ENCODE results near the gene PPP1R17. TPM values are rescaled to one million over a fixed set of nuclear protein-coding genes. Genes with fewer than 3 reads are reported as not detected.

Gene PPP1R17
- total and polyA plus RNA-seq, 2 donors (not counting 3 experiments of a cell fraction or from before 2014, with no cell fraction given): not detected

- dilution Hi-C loops (cut with MboI; ENCODE audit: extremely low pct_ligation_motif_present, low sequenced_read_pairs): no loop called here
- Histone ChIP-seq H3K36me3 (ENCODE audit: control insufficient read depth in 2 of 2, extremely low read depth in 1 of 2, insufficient read depth in 2 of 2, low read length in 2 of 2) (no peaks in the 10 kb centered on the region), H3K9me3 (replicated peaks; ENCODE audit: control insufficient read depth, insufficient read depth, low read length) (no peaks in the 10 kb centered on the region), H4K20me1 (replicated peaks; ENCODE audit: control insufficient read depth, extremely low read depth, insufficient read depth, low read length) (no peaks in the 10 kb centered on the region), H3K9me1 (replicated peaks; ENCODE audit: control insufficient read depth, extremely low read depth, insufficient read depth, low read length) (no peaks in the 10 kb centered on the region), H3K4me1 (ENCODE audit: control insufficient read depth, extremely low read depth, insufficient read depth, low read length) (no peaks in the 10 kb centered on the region), H3K9ac (replicated peaks; ENCODE audit: extremely low read depth, insufficient read depth, low read length) (no peak overlapping the region), H3K27me3 (ENCODE audit: control insufficient read depth in 2 of 2, insufficient read depth in 2 of 2, low read length in 2 of 2) (no peaks in the 10 kb centered on the region), H3K4me3 (replicated peaks in 1 of 3; ENCODE audit: insufficient read depth in 1 of 3, low read depth in 1 of 3, low read length in 3 of 3) (no peak overlapping the region), H3K79me2 (ENCODE audit: control insufficient read depth, insufficient read depth, low read length) (no peaks in the 10 kb centered on the region), H3K27ac (ENCODE audit: insufficient read depth, low read depth, low read length) (no peak overlapping the region), H2AFZ (ENCODE audit: low read depth, low read length) (no peak overlapping the region), H3K4me2 (ENCODE audit: insufficient read depth, low read length) (no peak overlapping the region)
- POLR2A ChIA-PET: no interaction called here
- TF ChIP-seq EZH2 (IDR thresholded peaks at IDR 0.05; ENCODE audit: borderline replicate concordance, low read depth, low read length, severe bottlenecking) (no peak), MYC (IDR thresholded peaks at IDR 0.05; ENCODE audit: low read depth, low read length) (no peak)
- DNase-seq (ENCODE audit: low read depth, low spot score): no peak
- BruUV-seq (replicated peaks): no TSS peak
- CTCF ChIA-PET: no interaction called here
- FAIRE-seq: no peak
- intact Hi-C loops (cut with micrococcal nuclease): no loop called here
These were observed 17.6 kb upstream of the PPP1R17 start for GRCh38 chr7:31669461-31669860.

DNA sequence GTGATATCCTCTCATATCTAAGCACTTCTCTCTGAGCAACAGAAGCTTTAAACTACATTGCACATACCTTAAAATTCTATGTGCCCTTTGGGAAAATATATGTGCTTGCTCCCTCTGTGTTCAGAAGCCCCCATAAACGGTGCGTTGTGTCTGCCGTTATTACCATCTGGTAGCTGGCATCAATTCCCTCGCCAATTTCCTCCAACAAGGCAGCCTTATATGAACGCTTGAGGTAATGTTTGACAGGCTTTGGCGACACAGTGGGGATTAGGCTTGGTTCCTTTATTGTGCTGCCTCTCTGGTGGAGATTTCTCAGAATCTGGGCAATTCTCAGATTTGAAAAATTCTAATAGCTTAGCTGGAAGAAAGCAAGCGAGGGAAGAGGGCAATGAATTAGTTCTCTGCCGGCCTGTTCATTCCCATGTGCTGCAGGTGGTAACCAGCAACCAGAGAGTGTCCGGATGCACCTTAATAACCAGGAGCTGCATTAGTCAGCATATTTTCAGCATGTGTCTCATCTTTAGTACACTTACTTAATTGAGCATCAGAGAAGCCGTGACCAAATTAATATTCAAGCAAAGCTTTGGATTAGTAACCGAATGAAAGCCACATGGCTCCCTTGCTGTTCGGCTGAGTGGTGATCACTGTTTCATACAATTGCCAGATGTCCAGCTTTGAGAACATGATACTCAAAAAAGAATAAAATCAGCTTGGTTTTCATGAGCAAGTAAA is 7.3 kb upstream of the PPP1R17 start:
- CTCF ChIA-PET: no interaction called here
- Histone ChIP-seq H3K9me3 (replicated peaks; ENCODE audit: control insufficient read depth, insufficient read depth, low read length) (no peaks in the 10 kb centered on the region), H3K9me1 (replicated peaks; ENCODE audit: control insufficient read depth, extremely low read depth, insufficient read depth, low read length) (no peaks in the 10 kb centered on the region), H2AFZ (ENCODE audit: low read depth, low read length) (no peak overlapping the region), H3K9ac (replicated peaks; ENCODE audit: extremely low read depth, insufficient read depth, low read length) (no peak overlapping the region), H3K4me1 (ENCODE audit: control insufficient read depth, extremely low read depth, insufficient read depth, low read length) (no peaks in the 10 kb centered on the region), H3K4me2 (ENCODE audit: insufficient read depth, low read length) (no peak overlapping the region), H3K79me2 (ENCODE audit: control insufficient read depth, insufficient read depth, low read length) (no peaks in the 10 kb centered on the region), H3K4me3 (replicated peaks in 1 of 3; ENCODE audit: insufficient read depth in 1 of 3, low read depth in 1 of 3, low read length in 3 of 3) (no peak overlapping the region), H4K20me1 (replicated peaks; ENCODE audit: control insufficient read depth, extremely low read depth, insufficient read depth, low read length) (no peaks in the 10 kb centered on the region), H3K36me3 (ENCODE audit: control insufficient read depth in 2 of 2, extremely low read depth in 1 of 2, insufficient read depth in 2 of 2, low read length in 2 of 2) (no peaks in the 10 kb centered on the region), H3K27me3 (ENCODE audit: control insufficient read depth in 2 of 2, insufficient read depth in 2 of 2, low read length in 2 of 2) (no peaks in the 10 kb centered on the region), H3K27ac (ENCODE audit: insufficient read depth, low read depth, low read length) (no peak overlapping the region)
- no TSS peak for BruUV-seq (replicated peaks)
- DNase-seq (ENCODE audit: low read depth, low spot score): no peak
- dilution Hi-C loops (cut with MboI; ENCODE audit: extremely low pct_ligation_motif_present, low sequenced_read_pairs) (no loop called here), intact Hi-C loops (cut with micrococcal nuclease) (no loop called here)
- FAIRE-seq: no peak
- POLR2A ChIA-PET: no interaction called here
- no peak for TF ChIP-seq POLR2AphosphoS5 (IDR thresholded peaks at IDR 0.05; ENCODE audit: insufficient read depth, low read depth, low read length)
- TF ChIP-seq EZH2 (IDR thresholded peaks at IDR 0.05; ENCODE audit: borderline replicate concordance, low read depth, low read length, severe bottlenecking): no peak
- TF ChIP-seq MAX (IDR thresholded peaks at IDR 0.05; ENCODE audit: insufficient read depth, insufficient read length): no peak
- TF ChIP-seq POLR2A (IDR thresholded peaks at IDR 0.05; ENCODE audit: low read depth, low read length): no peak
- TF ChIP-seq MYC (IDR thresholded peaks at IDR 0.05; ENCODE audit: low read depth, low read length): no peak
- TF ChIP-seq JUN (IDR thresholded peaks at IDR 0.05; ENCODE audit: borderline replicate concordance, insufficient read depth, insufficient read length, low read depth): no peak
- TF ChIP-seq GATA2 (IDR thresholded peaks at IDR 0.05; ENCODE audit: insufficient read depth, insufficient read length, low read depth, low read length): no peak
- TF ChIP-seq FOS (IDR thresholded peaks at IDR 0.05; ENCODE audit: borderline replicate concordance, insufficient read depth, low read length): no peak
- no peak for TF ChIP-seq CTCF (IDR thresholded peaks at IDR 0.05; ENCODE audit: extremely low read depth in 1 of 2, insufficient read depth in 1 of 2, low read depth in 1 of 2, low read length in 2 of 2)
